Measurements from ENCODE around the gene TTC3.

TTC3 gene

DNA sequence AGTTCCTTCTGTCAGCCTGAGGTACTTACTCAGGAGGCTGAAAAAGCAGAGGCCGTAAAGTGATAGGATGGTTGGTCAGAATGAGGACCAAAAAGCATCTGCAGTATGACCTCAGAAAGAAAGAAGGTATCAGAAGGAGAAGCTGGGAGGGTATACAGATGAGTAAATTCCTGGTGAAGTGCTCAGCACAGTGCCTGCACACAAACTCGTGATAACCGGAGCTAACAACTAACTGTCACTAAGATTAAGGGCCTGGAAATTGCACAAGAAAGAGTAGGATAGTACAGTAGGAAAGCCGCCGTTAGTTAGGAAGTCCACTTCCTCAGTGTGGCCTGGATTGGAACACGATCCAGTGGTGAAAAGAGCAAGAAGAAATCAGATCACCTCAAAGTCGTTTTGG, 131.5 kb downstream of the TTC3 start:
- TF ChIP-seq CTCF (conservative IDR thresholded peaks at IDR 0.05; ENCODE audit: low read depth, low read length), result no peak
- no peak for DNase-seq (ENCODE audit: low read depth)
- H3K4me3 ChIP-seq (ENCODE audit: low read length), result no peak overlapping the region

DNA sequence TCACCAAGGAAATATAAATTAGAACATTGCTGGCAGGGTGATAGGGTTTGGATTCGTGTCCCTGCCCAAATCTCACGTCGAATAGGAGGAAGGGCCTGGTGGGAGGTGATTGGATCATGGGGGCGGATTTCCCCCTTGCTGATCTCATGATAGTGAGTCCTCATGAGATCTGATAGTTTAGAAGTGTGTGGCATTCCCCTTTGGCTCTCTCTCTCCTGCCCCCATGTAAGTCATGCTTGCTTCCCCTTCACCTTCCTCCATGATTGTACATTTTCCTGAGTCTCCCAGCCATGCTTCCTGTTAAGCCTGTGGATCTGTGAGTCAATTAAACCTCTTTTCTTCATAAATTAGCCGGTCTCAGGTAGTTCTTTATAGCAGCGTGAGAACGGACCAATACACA, 133.4 kb downstream of the TTC3 start:
- TF ChIP-seq CTCF (conservative IDR thresholded peaks at IDR 0.05; ENCODE audit: low read depth, low read length), result no peak
- no peak overlapping the region for H3K4me3 ChIP-seq (ENCODE audit: low read length)
- no peak for DNase-seq (ENCODE audit: low read depth)

GRCh38 chr21:37207441-37208009, 134.5 kb downstream of the TTC3 start:
- TF ChIP-seq CTCF (conservative IDR thresholded peaks at IDR 0.05; ENCODE audit: low read depth, low read length), result no peak
- peak; percentile 15 for DNase-seq (ENCODE audit: low read depth)
- no peak overlapping the region for H3K4me3 ChIP-seq (ENCODE audit: low read length)

DNA sequence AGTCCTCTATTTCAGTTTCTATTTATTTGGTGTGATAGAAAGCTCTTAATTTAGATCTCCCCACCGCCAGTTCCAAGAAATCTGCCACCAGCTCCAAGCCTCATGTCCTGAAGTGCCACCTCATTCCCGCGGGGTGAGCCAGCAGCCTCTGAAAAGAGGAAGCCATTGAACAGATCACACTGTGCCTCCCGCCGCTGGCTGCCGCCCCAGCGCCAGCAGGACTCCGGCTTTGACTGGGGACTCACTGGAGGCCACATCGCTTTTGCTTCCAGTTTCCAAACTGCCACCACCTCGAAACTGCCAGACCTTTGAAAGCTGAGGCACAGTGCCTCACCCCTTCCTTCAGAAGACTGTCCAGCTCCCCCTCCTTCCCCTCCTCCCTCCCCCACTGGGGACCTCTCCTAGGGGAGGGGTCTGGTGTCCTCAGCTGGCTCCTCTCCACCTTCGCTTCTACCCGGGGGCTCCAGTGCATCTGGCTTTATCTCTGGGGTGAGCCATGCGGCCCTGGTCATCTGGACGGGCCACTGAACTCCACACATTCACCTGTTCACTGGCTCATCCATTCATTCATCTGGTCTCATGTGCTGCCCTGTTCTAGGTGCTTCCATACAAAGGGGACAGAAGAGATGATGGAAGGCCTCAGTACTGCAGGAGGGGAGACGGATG, 135.1 kb downstream of the TTC3 start:
- H3K4me3 ChIP-seq (ENCODE audit: low read length), result no peak overlapping the region
- no peak for TF ChIP-seq CTCF (conservative IDR thresholded peaks at IDR 0.05; ENCODE audit: low read depth, low read length)
- DNase-seq (ENCODE audit: low read depth), result no peak

GRCh38 chr21:37208741-37209225, 135.7 kb downstream of the TTC3 start:
- DNase-seq (ENCODE audit: low read depth), result no peak
- no peak overlapping the region for H3K4me3 ChIP-seq (ENCODE audit: low read length)
- TF ChIP-seq CTCF (conservative IDR thresholded peaks at IDR 0.05; ENCODE audit: low read depth, low read length), result no peak

- TF ChIP-seq CTCF (conservative IDR thresholded peaks at IDR 0.05; ENCODE audit: low read depth, low read length), result no peak
- no peak overlapping the region for H3K4me3 ChIP-seq (ENCODE audit: low read length)
- no peak for DNase-seq (ENCODE audit: low read depth)
Measured at GRCh38 chr21:37210130-37210529, 137.1 kb downstream of the TTC3 start.

GRCh38 chr21:37210799-37211198, 137.7 kb downstream of the TTC3 start:
- H3K4me3 ChIP-seq (ENCODE audit: low read length), result no peak overlapping the region
- TF ChIP-seq CTCF (conservative IDR thresholded peaks at IDR 0.05; ENCODE audit: low read depth, low read length), result no peak
- no peak for DNase-seq (ENCODE audit: low read depth)
